GM12878 (cell line): ENCODE results near the gene TIRAP. TPM values are rescaled to one million over a fixed set of nuclear protein-coding genes. Genes with fewer than 3 reads are reported as not detected.

Source experiments
- ATAC-seq: fragments of 200-7000 bp; cut with Tn5 transposase; 3 replicates; pipeline ENCODE4 v1.9.1; 2020; ENCODE audit warnings: mild to moderate bottlenecking, moderate library complexity
- BruUV-seq: library from RNA; stranded (reverse); fragments of 400-500 nt; replicated peaks from 2 replicates; lab custom pipeline; 2021; lab: Mats Ljungman, UMichigan
- CTCF ChIA-PET: fragments of 300-600 bp; sonication (Branson Sonifier 250); formaldehyde crosslinking; extraction: SDS; loops from one replicate; lab custom pipeline; 2021; ENCODE audit warnings: inconsistent platforms; lab: Yijun Ruan, JAX
- POLR2A ChIA-PET: fragments of 350-600 bp; formaldehyde crosslinking; extraction: SDS; loops from one replicate; lab custom pipeline; 2021; ENCODE audit warnings: inconsistent platforms; lab: Charles Lee
- RAD21 ChIA-PET: fragments of 300-600 bp; sonication (Branson Sonifier 250); formaldehyde crosslinking; loops from one replicate; lab custom pipeline; 2023; ENCODE audit warnings: antibody characterized with exemption; ENCODE audit not compliant: unreplicated experiment; lab: Charles Lee
- SMC1A ChIA-PET: fragments of 300-600 bp; sonication (Branson Sonifier 250); formaldehyde crosslinking; loops from one replicate; lab custom pipeline; 2023; ENCODE audit not compliant: unreplicated experiment, uncharacterized antibody; lab: Charles Lee
- DNase-seq: peaks from one replicate; pipeline ENCODE4 v3.0.0-alpha.2; 2011; ENCODE audit warnings: low read depth, low spot score
- FAIRE-seq: peaks from 3 replicates; lab custom pipeline; 2011; peaks lifted over from hg19 to GRCh38; lab: Jason Lieb, UNC
- H2AFZ ChIP-seq: 2 replicates; pipeline ENCODE4 v1.6.0; 2011; ENCODE audit warnings: low read depth, low read length, control low read depth; ENCODE audit not compliant: control insufficient read depth
- H3K27ac ChIP-seq: 2 replicates; pipeline ENCODE4 v1.5.1; 2011; ENCODE audit warnings: control low read depth; ENCODE audit not compliant: control insufficient read depth, insufficient read depth
- H3K27me3 ChIP-seq, 2 experiments: replicated peaks in 1 of 2; 2 replicates each; pipeline versions ENCODE4 v1.6.0 to v1.6.1; 2011; ENCODE audit warnings: low read length in 1 of 2; ENCODE audit not compliant: control insufficient read depth in 2 of 2, insufficient read depth in 2 of 2
- H3K36me3 ChIP-seq, 2 experiments: 2 replicates each; pipeline ENCODE4 v1.5.1; 2011; ENCODE audit warnings: low read length in 1 of 2; ENCODE audit not compliant: control insufficient read depth in 2 of 2, insufficient read depth in 2 of 2
- H3K4me1 ChIP-seq: 2 replicates; pipeline ENCODE4 v1.6.1; 2011; ENCODE audit warnings: mild to moderate bottlenecking, low read length, moderate library complexity, mixed read lengths; ENCODE audit not compliant: control insufficient read depth, insufficient read depth
- H3K4me2 ChIP-seq: 2 replicates; pipeline ENCODE4 v1.6.0; 2011; ENCODE audit warnings: control low read depth; ENCODE audit not compliant: control insufficient read depth, insufficient read depth
- H3K4me3 ChIP-seq: fragments of 200-600 bp; sonication (generic); 2 replicates; pipeline ENCODE4 v1.5.1; 2016
- H3K79me2 ChIP-seq: 2 replicates; pipeline ENCODE4 v1.6.0; 2011; ENCODE audit warnings: low read length; ENCODE audit not compliant: control insufficient read depth, insufficient read depth
- H3K9ac ChIP-seq: 2 replicates; pipeline ENCODE4 v1.8.0; 2011; ENCODE audit warnings: low read length, control low read depth, mixed read lengths; ENCODE audit not compliant: control insufficient read depth, insufficient read depth
- H3K9me3 ChIP-seq: replicated peaks from 3 replicates; pipeline ENCODE4 v1.5.1; 2011; ENCODE audit warnings: mild to moderate bottlenecking, low read length; ENCODE audit not compliant: control insufficient read depth, insufficient read depth
- H4K20me1 ChIP-seq: 2 replicates; pipeline ENCODE4 v1.6.0; 2011; ENCODE audit not compliant: control insufficient read depth, insufficient read depth
- BHLHE40 ChIP-seq, 2 experiments: fragments of 450-650 bp in 1 of 2; IDR thresholded peaks; 2 replicates each; pipeline ENCODE4 v1.6.1; 2011 to 2017; ENCODE audit warnings: low read depth in 2 of 2, borderline replicate concordance in 1 of 2, improper control_type of control experiment in 1 of 2, low read length in 1 of 2, mild to moderate bottlenecking in 1 of 2
- NFIC ChIP-seq: IDR thresholded peaks from 2 replicates; pipeline ENCODE4 v1.6.1; 2012; ENCODE audit warnings: low read depth, mild to moderate bottlenecking, inconsistent platforms, low read length, moderate library complexity
- PAX8 ChIP-seq: fragments of 450-650 bp; IDR thresholded peaks from 2 replicates; pipeline ENCODE4 v1.6.1; 2017; ENCODE audit warnings: mild to moderate bottlenecking, moderate library complexity
- RUNX3 ChIP-seq: IDR thresholded peaks from 2 replicates; pipeline ENCODE4 v1.6.1; 2012; ENCODE audit warnings: low read length, inconsistent platforms
- SPI1 ChIP-seq: IDR thresholded peaks from 2 replicates; pipeline ENCODE4 v1.6.1; 2011; ENCODE audit warnings: low read depth, mild to moderate bottlenecking, low read length, moderate library complexity, borderline replicate concordance; ENCODE audit not compliant: insufficient read depth
- YY1 ChIP-seq: IDR thresholded peaks from 2 replicates; pipeline ENCODE4 v1.6.1; 2011; ENCODE audit warnings: low read depth, mild to moderate bottlenecking, low read length
- WGBS: methylation state at CpG from one replicate; pipeline ENCODE4 v1.1.6; 2016; ENCODE audit warnings: low lambda C conversion rate; ENCODE audit not compliant: insufficient replicate concordance, insufficient coverage; ENCODE audit errors: missing lambda C conversion rate; 5-methylcytosine and 5-hydroxymethylcytosine counted together
- in situ Hi-C: fragments of 300-500 bp; cut with MboI; formaldehyde crosslinking; loops from 9 replicates; pipeline ENCODE4 v1.14.3; 2018; ENCODE audit warnings: mixed read lengths
- intact Hi-C: fragments of 100-400 bp; cut with micrococcal nuclease; formaldehyde crosslinking; loops from one replicate; pipeline ENCODE4 v1.14.2; 2022; ENCODE audit not compliant: unreplicated experiment
- polyA plus RNA-seq, 11 experiments: library from polyadenylated mRNA; depleted of rRNA in 4 of 11; unstranded in 6 of 11; stranded (reverse) in 5 of 11; fragments of >200 nt; fragmentation: Nextera tagmentation in 4 of 11; fragmentation: Illumina TruSeq in 1 of 11; extraction: Ambion mirVana in 4 of 11; extraction: Trizol in 1 of 11; gene quantifications; 1 replicate in 1 of 11; 2 replicates in 10 of 11; pipeline versions ENCODE4 v1.2.1 to v1.2.3, GENCODE V29; 2011 to 2016; ENCODE audit warnings: inconsistent platforms in 2 of 11, missing spikeins in 2 of 11, low read depth in 1 of 11
- total RNA-seq, 4 experiments: library from RNA; depleted of rRNA in 3 of 4; stranded (reverse); fragments of >200 nt in 3 of 4; fragmentation: Illumina TruSeq in 1 of 4; extraction: Trizol in 1 of 4; gene quantifications; 2 replicates each; pipeline versions ENCODE4 v1.2.1 to v1.2.3, GENCODE V29; 2013 to 2021

The TIRAP gene
- total and polyA plus RNA-seq, 10 of the 15 experiments (the other 5 are each of a cell fraction or from before 2014, with no cell fraction given), result 0.76 to 9.9 (median 4.7) TPM

GRCh38 chr11:126313826-126314225 lies 30.9 kb downstream of the TIRAP start:
- H3K79me2 ChIP-seq, result peaks cover 7% of the 10 kb centered on the region

GRCh38 chr11:126317432-126317755 lies 34.5 kb downstream of the TIRAP start:
- H3K36me3 ChIP-seq, result peaks cover 0 to 10% of the 10 kb centered on the region in 2 experiments
- DNase-seq, result no peak
- 50% methylated on average over 1 of the region's 1 CpG for WGBS
- ChIA-PET SMC1A (interaction anchor here (0.6 to 2.6 kb wide), 4 partner anchors 36 to 422 kb away, joined by 3 to 8 read pairs (median 6); no protein-coding TSS in a partner anchor), POLR2A (no interaction called here)
- H3K9me3 ChIP-seq, result no peaks in the 10 kb centered on the region; the same call in none of the 3 replicates
- no peaks in the 10 kb centered on the region for H3K27me3 ChIP-seq
- no peak for FAIRE-seq
- peaks cover 40% of the 10 kb centered on the region for H3K4me1 ChIP-seq
- intact Hi-C loops, result loop anchor here (10.0 kb wide), 3 partner anchors 387 to 667 kb away; no protein-coding TSS in a partner anchor
- TF ChIP-seq RUNX3 (peak; percentile 67), YY1 (peak; percentile 15; the same call in 1 of the 2 replicates), PAX8 (no peak)
- TF ChIP-seq, all 136 proteins: peak for 2
- in situ Hi-C loops, result no loop called here
- CTCF ChIA-PET, result interaction anchor here (1.2 to 5.3 kb wide), 3 partner anchors 103 to 167 kb away, joined by 3 to 31 read pairs (median 6); no protein-coding TSS in a partner anchor
- Histone ChIP-seq H2AFZ (no peak overlapping the region), H3K79me2 (peaks cover 9% of the 10 kb centered on the region), H4K20me1 (peaks cover 3% of the 10 kb centered on the region; the same call in 1 of the 2 replicates), H3K9ac (no peak overlapping the region), H3K4me3 (no peak overlapping the region), H3K27ac (peak overlapping the region; percentile 71; the same call in 1 of the 2 replicates), H3K4me2 (peak overlapping the region; percentile 71)
- RAD21 ChIA-PET, result interaction anchor here (1.7 to 2.5 kb wide), 2 partner anchors 13 to 103 kb away, joined by 7 to 9 read pairs; partner anchors contain the start of gene DCPS
- no TSS peak for BruUV-seq
- no peak; the same call in 2 of the 3 replicates for ATAC-seq

More at GRCh38 chr11:126313826-126314225, 30.9 kb downstream of the TIRAP start:
- FAIRE-seq (no peak), DNase-seq (no peak), ATAC-seq (no peak)
- no peak overlapping the region for H3K27ac ChIP-seq
- H4K20me1 ChIP-seq, result no peaks in the 10 kb centered on the region; the same call in 1 of the 2 replicates
- 72% methylated on average over 5 of the region's 5 CpGs for WGBS
- ChIA-PET RAD21 (interaction anchor here (0.8 kb wide), 1 partner anchor 759 kb away, joined by 3 read pairs; no protein-coding TSS in a partner anchor), POLR2A (interaction anchor here (0.6 kb wide), 1 partner anchor 27 kb away, joined by 3 read pairs; no protein-coding TSS in a partner anchor), SMC1A (interaction anchor here (1.1 kb wide), 1 partner anchor 167 kb away, joined by 4 read pairs; no protein-coding TSS in a partner anchor), CTCF (interaction anchor here (1.0 kb wide), 1 partner anchor 10 kb away, joined by 3 read pairs; the partner anchor contains the start of gene DCPS)
- in situ Hi-C loops (no loop called here), intact Hi-C loops (loop anchor here (10.0 kb wide), 3 partner anchors 389 to 671 kb away; no protein-coding TSS in a partner anchor)
- H3K27me3 ChIP-seq, result no peaks in the 10 kb centered on the region
- no peak overlapping the region for H3K9ac ChIP-seq
- no TSS peak for BruUV-seq
- H2AFZ ChIP-seq, result no peak overlapping the region
- no peaks in the 10 kb centered on the region; the same call in none of the 3 replicates for H3K9me3 ChIP-seq
- H3K4me2 ChIP-seq, result no peak overlapping the region
- no peak overlapping the region for H3K4me3 ChIP-seq
- H3K4me1 ChIP-seq, result peaks cover 52% of the 10 kb centered on the region
- peaks cover 1 to 13% of the 10 kb centered on the region in 2 experiments for H3K36me3 ChIP-seq
- no peak for TF ChIP-seq BHLHE40 (IDR thresholded peaks at IDR 0.05; ENCODE audit: borderline replicate concordance in 1 of 2, low read depth in 2 of 2, low read length in 1 of 2)
- TF ChIP-seq NFIC, result peak; percentile 31; the same call in 1 of the 2 replicates
- peak; percentile 70 for TF ChIP-seq RUNX3
- TF ChIP-seq SPI1, result peak; percentile 40; the same call in 1 of the 2 replicates
